Measurements from ENCODE around the gene TBRG4. TPM values are rescaled to one million over a fixed set of nuclear protein-coding genes. Genes with fewer than 3 reads are reported as not detected.

Gene TBRG4
- total and polyA plus RNA-seq, 10 donors: 37.9 to 77.1 (median 57.9) TPM

GRCh38 chr7:45084901-45085618, 26.4 kb downstream of the TBRG4 start:
- TF ChIP-seq POLR2AphosphoS5 (IDR thresholded peaks at IDR 0.05) (no peak), CTCF (IDR thresholded peaks at IDR 0.05 in 8 of 11, conservative IDR thresholded peaks at IDR 0.05 in 3 of 11) (no peak), POLR2A (IDR thresholded peaks at IDR 0.05) (no peak)
- H3K36me3 ChIP-seq: no peaks in the 10 kb centered on the region
- H3K4me3 ChIP-seq: no peak overlapping the region
- no peaks in the 10 kb centered on the region for H3K9me3 ChIP-seq
- WGBS, 5 donors: 80 to 86% (median 85%) methylated on average over 19 to 24 of the region's 24 CpGs
- DNase-seq: peak; percentile 69
- no peak overlapping the region for H3K27ac ChIP-seq
- H3K4me1 ChIP-seq: peaks cover 0 to 38% (median 20%) of the 10 kb centered on the region in 6 donors
- peaks cover 0 to 24% (median 11%) of the 10 kb centered on the region in 7 donors for H3K27me3 ChIP-seq (replicated peaks in 1 of 7)
- intact Hi-C loops (cut with DNase I; ENCODE audit: low total_unique reads): no loop called here

GRCh38 chr7:45084336-45084735, 27.2 kb downstream of the TBRG4 start:
- TF ChIP-seq CTCF (IDR thresholded peaks at IDR 0.05 in 8 of 11, conservative IDR thresholded peaks at IDR 0.05 in 3 of 11) (no peak), POLR2AphosphoS5 (IDR thresholded peaks at IDR 0.05) (no peak), POLR2A (IDR thresholded peaks at IDR 0.05) (no peak)
- Histone ChIP-seq H3K27me3 (replicated peaks in 1 of 7) (peaks cover 0 to 17% (median 9%) of the 10 kb centered on the region in 7 donors), H3K9me3 (no peaks in the 10 kb centered on the region), H3K4me3 (no peak overlapping the region), H3K4me1 (peaks cover 0 to 34% (median 18%) of the 10 kb centered on the region in 6 donors), H3K27ac (no peak overlapping the region), H3K36me3 (no peaks in the 10 kb centered on the region)
- intact Hi-C loops (cut with DNase I; ENCODE audit: low total_unique reads): no loop called here
- WGBS, 5 donors: 72 to 95% (median 83%) methylated on average over 3 to 5 of the region's 5 CpGs
- DNase-seq: peak; percentile 29

- WGBS, 5 donors: 70 to 88% (median 78%) methylated on average over 8 to 10 of the region's 10 CpGs
- peaks cover 0 to 20% (median 5%) of the 10 kb centered on the region in 6 donors for H3K4me1 ChIP-seq
- TF ChIP-seq POLR2A (IDR thresholded peaks at IDR 0.05) (no peak), CTCF (IDR thresholded peaks at IDR 0.05 in 8 of 11, conservative IDR thresholded peaks at IDR 0.05 in 3 of 11) (no peak), POLR2AphosphoS5 (IDR thresholded peaks at IDR 0.05) (peak in 1 of 3 donors; percentile 9)
- peaks cover 0 to 2% (median under 1%) of the 10 kb centered on the region in 6 donors for H3K36me3 ChIP-seq
- intact Hi-C loops (cut with DNase I; ENCODE audit: low total_unique reads): no loop called here
- no peak for DNase-seq
- H3K4me3 ChIP-seq: no peak overlapping the region
- H3K27me3 ChIP-seq (replicated peaks in 1 of 7): peaks cover 0 to 2% (median 0%) of the 10 kb centered on the region in 7 donors
- H3K27ac ChIP-seq: peak overlapping the region in 2 of 8 donors; percentile 5 to 33
- H3K9me3 ChIP-seq: no peaks in the 10 kb centered on the region
These were observed 28.6 kb downstream of the TBRG4 start for GRCh38 chr7:45082831-45083331.

All from spleen (tissue), 11 donors.